Transverse colon (tissue), 4 donors: ENCODE data around the gene XRCC4. TPM values are rescaled to one million over a fixed set of nuclear protein-coding genes. Genes with fewer than 3 reads are reported as not detected.

ENCODE experiments used
- DNase-seq: peaks from one replicate; pipeline ENCODE4 v3.0.0-alpha.2; 2019
- H3K27ac ChIP-seq, 4 donors: fragments of 200-600 bp; sonication (generic); 2 replicates each; pipeline ENCODE4 v1.5.1; 2016 to 2018; ENCODE audit warnings: inconsistent platforms in 4 of 4
- H3K27me3 ChIP-seq: fragments of 200-600 bp; sonication (generic); 2 replicates; pipeline ENCODE4 v1.5.1; 2017; ENCODE audit warnings: inconsistent platforms
- H3K36me3 ChIP-seq, 4 donors: fragments of 200-600 bp; sonication (generic); 2 replicates each; pipeline ENCODE4 v1.5.1; 2017 to 2019; ENCODE audit warnings: inconsistent platforms in 4 of 4
- H3K4me1 ChIP-seq, 4 donors: fragments of 200-600 bp; sonication (generic); 2 replicates each; pipeline ENCODE4 v1.5.1; 2017 to 2020; ENCODE audit warnings: inconsistent platforms in 4 of 4
- H3K4me3 ChIP-seq, 4 donors: fragments of 200-600 bp; sonication (generic); 1 replicate in 1 of 4; 2 replicates in 3 of 4; pipeline versions ENCODE4 v1.5.1 to v1.6.1; 2017 to 2019; ENCODE audit warnings: inconsistent platforms in 4 of 4
- H3K9me3 ChIP-seq, 2 donors: fragments of 200-600 bp; sonication (generic); 2 replicates each; pipeline ENCODE4 v1.5.1; 2017 to 2019; ENCODE audit warnings: inconsistent platforms in 2 of 2
- EP300 ChIP-seq: sonication (generic); formaldehyde crosslinking; IDR thresholded peaks from one replicate; pipeline ENCODE4 v1.6.1; 2017; ENCODE audit warnings: antibody characterized with exemption, low read depth
- POLR2A ChIP-seq: fragments of 450-650 bp; IDR thresholded peaks from one replicate; pipeline ENCODE4 v1.6.1; 2016; ENCODE audit warnings: antibody characterized with exemption, mild to moderate bottlenecking, moderate library complexity
- POLR2AphosphoS5 ChIP-seq, 3 donors: sonication (generic); formaldehyde crosslinking; IDR thresholded peaks; one replicate each; pipeline ENCODE4 v1.6.1; 2016; ENCODE audit warnings: antibody characterized with exemption in 3 of 3
- WGBS, 2 donors: methylation state at CpG; one replicate each; pipeline ENCODE4 v1.1.5; 2018; ENCODE audit warnings: low coverage in 1 of 2; 5-methylcytosine and 5-hydroxymethylcytosine counted together
- in situ Hi-C, 4 donors: fragments of 200-750 bp; cut with MboI; loops; one replicate each; pipeline versions ENCODE4 v1.15.0 to v1.15.1; 2017; ENCODE audit warnings: low sequenced_read_pairs in 3 of 4, low pct_ligation_motif_present in 1 of 4, low pct_unique_long_range_greater_than_20kb in 1 of 4
- intact Hi-C: fragments of 100-400 bp; cut with DNase I; formaldehyde crosslinking; loops from one replicate; pipeline ENCODE4 v1.15.1; 2023; ENCODE audit warnings: low total_unique reads
- total RNA-seq, 4 donors: library from RNA; depleted of rRNA; stranded (reverse); fragments of >200 nt; gene quantifications; one replicate each; pipeline ENCODE4 v1.1.0, GENCODE V29; 2016
- TF ChIP-seq, protein P1 (sequence below), 5 experiments: fragments of 200-600 bp in 3 of 5; fragments of 450-650 bp in 2 of 5; sonication (generic) in 3 of 5; IDR thresholded peaks; 1 replicate in 2 of 5; 2 replicates in 3 of 5; pipeline ENCODE4 v1.5.1; 2016 to 2017; ENCODE audit warnings: antibody characterized with exemption in 5 of 5, inconsistent platforms in 3 of 5, mild to moderate bottlenecking in 2 of 5, moderate library complexity in 1 of 5

The XRCC4 gene
- total RNA-seq, 4 donors from 2014 or later, result 0.60 to 8.1 (median 7.3) TPM; not detected in 1

DNA sequence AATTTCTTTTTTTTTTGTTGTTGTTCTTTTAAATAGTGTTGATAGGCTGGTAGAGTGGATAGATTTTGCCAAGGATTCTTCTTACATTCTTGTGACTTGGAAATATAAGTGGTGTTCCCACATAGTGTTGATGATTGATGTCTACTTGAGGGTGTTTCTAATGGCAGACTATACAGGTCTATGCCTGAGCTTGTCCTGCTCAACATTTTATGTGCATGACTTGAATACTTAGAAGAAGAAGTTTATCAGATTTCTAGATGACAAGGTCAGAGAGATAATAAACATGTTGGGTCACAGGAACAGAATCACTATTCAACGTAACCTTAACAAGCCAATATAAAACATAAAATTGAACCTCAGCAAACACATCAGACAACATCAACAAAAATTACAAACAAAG lies 24.2 kb downstream of the XRCC4 start:
- H3K4me1 ChIP-seq, result no peaks in the 10 kb centered on the region
- TF ChIP-seq POLR2AphosphoS5 (IDR thresholded peaks at IDR 0.05) (no peak), EP300 (no peak), POLR2A (no peak)
- TF ChIP-seq, protein P1, sequence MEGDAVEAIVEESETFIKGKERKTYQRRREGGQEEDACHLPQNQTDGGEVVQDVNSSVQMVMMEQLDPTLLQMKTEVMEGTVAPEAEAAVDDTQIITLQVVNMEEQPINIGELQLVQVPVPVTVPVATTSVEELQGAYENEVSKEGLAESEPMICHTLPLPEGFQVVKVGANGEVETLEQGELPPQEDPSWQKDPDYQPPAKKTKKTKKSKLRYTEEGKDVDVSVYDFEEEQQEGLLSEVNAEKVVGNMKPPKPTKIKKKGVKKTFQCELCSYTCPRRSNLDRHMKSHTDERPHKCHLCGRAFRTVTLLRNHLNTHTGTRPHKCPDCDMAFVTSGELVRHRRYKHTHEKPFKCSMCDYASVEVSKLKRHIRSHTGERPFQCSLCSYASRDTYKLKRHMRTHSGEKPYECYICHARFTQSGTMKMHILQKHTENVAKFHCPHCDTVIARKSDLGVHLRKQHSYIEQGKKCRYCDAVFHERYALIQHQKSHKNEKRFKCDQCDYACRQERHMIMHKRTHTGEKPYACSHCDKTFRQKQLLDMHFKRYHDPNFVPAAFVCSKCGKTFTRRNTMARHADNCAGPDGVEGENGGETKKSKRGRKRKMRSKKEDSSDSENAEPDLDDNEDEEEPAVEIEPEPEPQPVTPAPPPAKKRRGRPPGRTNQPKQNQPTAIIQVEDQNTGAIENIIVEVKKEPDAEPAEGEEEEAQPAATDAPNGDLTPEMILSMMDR (IDR thresholded peaks at IDR 0.05), result no peak
- intact Hi-C loops (no loop called here), in situ Hi-C loops (no loop called here)
- H3K27me3 ChIP-seq, result no peaks in the 10 kb centered on the region
- H3K9me3 ChIP-seq, result no peaks in the 10 kb centered on the region
- no peak overlapping the region for H3K4me3 ChIP-seq
- no peaks in the 10 kb centered on the region for H3K36me3 ChIP-seq
- no peak for DNase-seq
- H3K27ac ChIP-seq, result no peak overlapping the region
- 78 to 97% methylated on average over 1 of the region's 1 CpG for WGBS, 2 donors

DNA sequence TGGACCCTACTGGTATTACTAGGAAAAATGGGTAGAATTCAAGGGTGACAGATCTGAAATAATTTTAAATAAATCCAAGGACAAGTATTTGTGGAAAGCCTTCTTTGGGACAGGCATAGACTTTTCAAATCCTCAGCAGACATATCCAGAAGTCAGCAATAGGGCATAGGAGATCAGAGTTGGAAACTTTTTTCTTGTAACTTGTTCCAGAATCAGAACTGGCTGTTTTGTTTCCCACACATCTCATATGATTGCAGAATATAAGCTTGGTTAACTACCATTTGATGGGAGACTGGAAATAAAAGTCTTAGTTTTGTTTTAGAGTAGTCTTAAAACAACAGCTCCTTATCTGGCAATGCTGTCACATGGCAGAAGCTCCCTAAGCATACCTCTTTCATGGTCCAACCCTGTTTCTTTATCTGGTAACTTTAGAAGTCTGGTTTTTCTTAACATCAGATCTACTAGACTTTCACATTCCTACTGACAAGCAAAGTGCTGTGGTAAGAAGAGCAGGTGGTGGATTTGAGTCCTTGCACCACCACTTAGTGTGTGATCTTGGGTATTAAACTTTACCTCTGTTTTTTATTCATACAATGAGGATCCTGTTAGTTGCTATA lies 25.1 kb downstream of the XRCC4 start:
- DNase-seq, result no peak
- TF ChIP-seq POLR2A (no peak), POLR2AphosphoS5 (IDR thresholded peaks at IDR 0.05) (no peak)
- TF ChIP-seq, protein P1 (IDR thresholded peaks at IDR 0.05), result no peak
- intact Hi-C loops, result no loop called here
- no peaks in the 10 kb centered on the region for H3K4me1 ChIP-seq
- H3K27me3 ChIP-seq, result no peaks in the 10 kb centered on the region
- H3K9me3 ChIP-seq, result no peaks in the 10 kb centered on the region
- no peak overlapping the region for H3K4me3 ChIP-seq
- in situ Hi-C loops, result no loop called here
- H3K27ac ChIP-seq, result no peak overlapping the region
- H3K36me3 ChIP-seq, result no peaks in the 10 kb centered on the region

DNA sequence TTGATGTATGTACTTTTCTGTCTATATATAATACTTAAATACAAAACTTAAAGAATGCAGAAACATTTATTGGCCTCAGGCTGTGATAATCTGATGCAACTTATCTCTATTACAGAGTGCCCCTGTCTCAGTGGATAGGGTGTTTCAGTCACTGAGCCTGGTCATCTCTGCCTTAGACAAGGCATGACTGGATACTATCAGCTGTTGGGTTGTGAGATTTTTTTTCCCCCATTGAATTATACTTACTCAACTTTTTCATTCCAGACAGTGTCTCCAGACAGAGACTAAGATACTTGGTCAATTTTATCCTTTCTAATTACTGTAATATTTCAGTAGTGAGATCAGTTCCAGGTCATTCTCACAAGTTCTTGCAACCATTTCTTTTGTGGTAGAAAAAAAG lies 26.7 kb downstream of the XRCC4 start:
- no peaks in the 10 kb centered on the region for H3K27me3 ChIP-seq
- no peaks in the 10 kb centered on the region for H3K36me3 ChIP-seq
- no peak overlapping the region for H3K4me3 ChIP-seq
- TF ChIP-seq POLR2AphosphoS5 (IDR thresholded peaks at IDR 0.05), result no peak
- TF ChIP-seq, protein P1 (IDR thresholded peaks at IDR 0.05), result no peak
- TF ChIP-seq POLR2A, result no peak
- no peak for TF ChIP-seq EP300
- no peaks in the 10 kb centered on the region for H3K4me1 ChIP-seq
- intact Hi-C loops (no loop called here), in situ Hi-C loops (no loop called here)
- H3K27ac ChIP-seq, result no peak overlapping the region
- DNase-seq, result no peak
- no peaks in the 10 kb centered on the region for H3K9me3 ChIP-seq

DNA sequence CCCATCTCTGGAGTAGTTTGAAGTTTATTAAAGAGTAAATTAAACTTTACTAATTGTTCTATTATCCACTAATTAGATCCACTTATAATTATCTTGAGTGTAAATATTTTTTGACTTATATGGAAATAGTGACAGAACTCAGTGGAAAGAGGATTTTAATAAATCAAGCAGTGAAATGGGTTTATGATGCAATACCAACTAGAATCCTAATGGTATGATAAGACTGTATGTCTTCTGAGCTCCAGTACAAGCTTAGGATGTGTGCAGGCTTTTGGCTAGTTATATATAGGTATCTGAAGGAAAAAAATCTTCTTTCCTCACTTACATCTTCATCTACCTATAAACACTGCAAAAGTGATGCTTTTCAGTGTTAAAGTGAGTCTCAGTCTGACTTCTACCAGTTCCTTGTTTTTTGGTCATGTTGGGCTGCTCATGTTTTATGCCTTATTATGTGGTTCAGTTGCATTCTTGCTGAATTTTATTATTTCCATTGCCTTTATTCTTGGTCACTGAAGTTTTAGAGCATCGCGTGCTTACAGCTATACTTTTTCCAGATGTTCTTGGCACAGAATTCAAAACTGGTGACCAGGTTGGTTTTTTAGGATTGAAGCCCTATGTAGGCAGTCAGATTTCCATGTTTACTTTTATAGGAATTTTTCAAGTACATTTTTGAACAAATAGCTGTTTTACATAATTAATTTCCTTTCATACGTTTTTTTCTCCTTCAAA lies 30.5 kb downstream of the XRCC4 start:
- Histone ChIP-seq H3K4me1 (no peaks in the 10 kb centered on the region), H3K4me3 (no peak overlapping the region), H3K9me3 (no peaks in the 10 kb centered on the region), H3K36me3 (no peaks in the 10 kb centered on the region), H3K27me3 (no peaks in the 10 kb centered on the region), H3K27ac (no peak overlapping the region)
- in situ Hi-C loops, result no loop called here
- intact Hi-C loops, result no loop called here
- WGBS, 2 donors, result 92 to 96% methylated on average over 3 of the region's 3 CpGs
- TF ChIP-seq POLR2AphosphoS5 (IDR thresholded peaks at IDR 0.05), result no peak
- TF ChIP-seq, protein P1 (IDR thresholded peaks at IDR 0.05), result no peak
- no peak for DNase-seq
